Measurements from ENCODE around the gene FABP3. TPM values are rescaled to one million over a fixed set of nuclear protein-coding genes. Genes with fewer than 3 reads are reported as not detected.

The FABP3 gene
- total RNA-seq, 1 experiment from 2014 or later, result 0.40 TPM

- ChIA-PET POLR2A (ENCODE audit: unreplicated experiment) (no interaction called here), CTCF (no interaction called here)
- H3K27me3 ChIP-seq (ENCODE audit: low read length), result no peaks in the 10 kb centered on the region
- no peak overlapping the region for H3K4me3 ChIP-seq (ENCODE audit: low read length)
- no peak for DNase-seq
- H3F3A ChIP-seq (ENCODE audit: low read length, unreplicated experiment), result no peaks in the 10 kb centered on the region
- no peak overlapping the region for H3K27ac ChIP-seq (ENCODE audit: low read length)
- no peak overlapping the region for H2AFZ ChIP-seq (ENCODE audit: low read length)
- H3K4me2 ChIP-seq (ENCODE audit: low read length), result no peak overlapping the region
- intact Hi-C loops (cut with micrococcal nuclease), result no loop called here
- no peaks in the 10 kb centered on the region for H3K36me3 ChIP-seq (ENCODE audit: low read depth, low read length)
- no peaks in the 10 kb centered on the region for H3K9me2 ChIP-seq (replicated peaks; ENCODE audit: low read length)
- ATAC-seq, result no peak
- no TSS peak for BruUV-seq (replicated peaks)
- no peak for TF ChIP-seq EZH2phosphoT487 (IDR thresholded peaks at IDR 0.05; ENCODE audit: borderline replicate concordance, low read length)
- TF ChIP-seq EZH2 (IDR thresholded peaks at IDR 0.05; ENCODE audit: low read length, unreplicated experiment), result no peak
- TF ChIP-seq CTCF (conservative IDR thresholded peaks at IDR 0.05; ENCODE audit: low read depth, low read length), result no peak
- H3K79me2 ChIP-seq (ENCODE audit: low read length), result peaks cover 31% of the 10 kb centered on the region
- no peaks in the 10 kb centered on the region for H4K20me1 ChIP-seq (ENCODE audit: low read length)
- no peaks in the 10 kb centered on the region for H3K9me3 ChIP-seq (ENCODE audit: low read length)
- peaks cover 26% of the 10 kb centered on the region for H3K4me1 ChIP-seq (ENCODE audit: insufficient read depth, low read length)
- H3K9ac ChIP-seq (ENCODE audit: low read length), result no peak overlapping the region
These were observed 43.3 kb upstream of the FABP3 start for GRCh38 chr1:31416101-31416736.

- Histone ChIP-seq H3K9me3 (ENCODE audit: low read length) (no peaks in the 10 kb centered on the region), H3K9me2 (replicated peaks; ENCODE audit: low read length) (no peaks in the 10 kb centered on the region), H3K4me3 (ENCODE audit: low read length) (no peak overlapping the region), H3F3A (ENCODE audit: low read length, unreplicated experiment) (no peaks in the 10 kb centered on the region), H3K4me2 (ENCODE audit: low read length) (peak overlapping the region; percentile 97), H3K4me1 (ENCODE audit: insufficient read depth, low read length) (peaks cover 26% of the 10 kb centered on the region), H3K79me2 (ENCODE audit: low read length) (peaks cover 31% of the 10 kb centered on the region), H4K20me1 (ENCODE audit: low read length) (no peaks in the 10 kb centered on the region), H3K36me3 (ENCODE audit: low read depth, low read length) (no peaks in the 10 kb centered on the region), H2AFZ (ENCODE audit: low read length) (no peak overlapping the region), H3K27ac (ENCODE audit: low read length) (no peak overlapping the region), H3K9ac (ENCODE audit: low read length) (no peak overlapping the region), H3K27me3 (ENCODE audit: low read length) (no peaks in the 10 kb centered on the region)
- ATAC-seq (no peak), DNase-seq (no peak)
- TF ChIP-seq EZH2phosphoT487 (IDR thresholded peaks at IDR 0.05; ENCODE audit: borderline replicate concordance, low read length) (no peak), EZH2 (IDR thresholded peaks at IDR 0.05; ENCODE audit: low read length, unreplicated experiment) (no peak), CTCF (conservative IDR thresholded peaks at IDR 0.05; ENCODE audit: low read depth, low read length) (no peak)
- POLR2A ChIA-PET (ENCODE audit: unreplicated experiment), result no interaction called here
- CTCF ChIA-PET, result no interaction called here
- intact Hi-C loops (cut with micrococcal nuclease), result no loop called here
- no TSS peak for BruUV-seq (replicated peaks)
These were observed 42.8 kb upstream of the FABP3 start for GRCh38 chr1:31415658-31416057.

- Histone ChIP-seq H3K4me2 (ENCODE audit: low read length) (peak overlapping the region; percentile 97), H2AFZ (ENCODE audit: low read length) (no peak overlapping the region), H3K9ac (ENCODE audit: low read length) (no peak overlapping the region), H3K9me2 (replicated peaks; ENCODE audit: low read length) (no peaks in the 10 kb centered on the region), H3K36me3 (ENCODE audit: low read depth, low read length) (no peaks in the 10 kb centered on the region), H3K27me3 (ENCODE audit: low read length) (no peaks in the 10 kb centered on the region), H3K4me1 (ENCODE audit: insufficient read depth, low read length) (peaks cover 26% of the 10 kb centered on the region), H4K20me1 (ENCODE audit: low read length) (no peaks in the 10 kb centered on the region), H3K4me3 (ENCODE audit: low read length) (peak overlapping the region; percentile 99; the same call in 1 of the 2 replicates), H3K9me3 (ENCODE audit: low read length) (no peaks in the 10 kb centered on the region), H3F3A (ENCODE audit: low read length, unreplicated experiment) (no peaks in the 10 kb centered on the region), H3K79me2 (ENCODE audit: low read length) (peaks cover 31% of the 10 kb centered on the region), H3K27ac (ENCODE audit: low read length) (no peak overlapping the region)
- POLR2A ChIA-PET (ENCODE audit: unreplicated experiment), result no interaction called here
- CTCF ChIA-PET, result no interaction called here
- no peak for TF ChIP-seq CTCF (conservative IDR thresholded peaks at IDR 0.05; ENCODE audit: low read depth, low read length)
- no peak for TF ChIP-seq EZH2 (IDR thresholded peaks at IDR 0.05; ENCODE audit: low read length, unreplicated experiment)
- no peak for TF ChIP-seq EZH2phosphoT487 (IDR thresholded peaks at IDR 0.05; ENCODE audit: borderline replicate concordance, low read length)
- ATAC-seq (no peak), DNase-seq (peak; percentile 23)
- intact Hi-C loops (cut with micrococcal nuclease), result no loop called here
- BruUV-seq (replicated peaks), result no TSS peak
These were observed 42.1 kb upstream of the FABP3 start for GRCh38 chr1:31414980-31415370.

All from PC-3 (cell line).